ENCODE measurements around the gene RFTN1. TPM values are rescaled to one million over a fixed set of nuclear protein-coding genes. Genes with fewer than 3 reads are reported as not detected.

The RFTN1 gene
- total RNA-seq, 1 experiment from 2014 or later, result 2.2 TPM

GRCh38 chr3:16338999-16339398 is 174.5 kb downstream of the RFTN1 start:
- no peaks in the 10 kb centered on the region for H3K79me1 ChIP-seq (ENCODE audit: insufficient read depth, low read depth, low read length, poor library complexity, severe bottlenecking)
- no peak overlapping the region for H2BK5ac ChIP-seq (ENCODE audit: insufficient read length, low read length)
- H2BK15ac ChIP-seq (ENCODE audit: low read depth, low read length), result no peak overlapping the region
- H3K9me3 ChIP-seq (ENCODE audit: control insufficient read depth, low read depth, low read length), result no peaks in the 10 kb centered on the region
- H2AK5ac ChIP-seq (ENCODE audit: insufficient read length, low read length), result no peak overlapping the region
- no peaks in the 10 kb centered on the region for H3K79me2 ChIP-seq (ENCODE audit: insufficient read depth, low read length)
- no peak overlapping the region for H4K91ac ChIP-seq (ENCODE audit: insufficient read length, low read depth, low read length)
- no peak overlapping the region for H3K14ac ChIP-seq (ENCODE audit: insufficient read depth, low read length)
- no peaks in the 10 kb centered on the region for H4K20me1 ChIP-seq (ENCODE audit: control insufficient read depth, insufficient read depth, insufficient read length)
- no peak overlapping the region for H3K9ac ChIP-seq (ENCODE audit: extremely low read depth, insufficient read length, low read length)
- Mint-ChIP-seq H3K27ac (no peak overlapping the region), H3K4me3 (no peak overlapping the region), H3K4me1 (peaks cover 0 to 3% of the 10 kb centered on the region in 2 experiments; a peak in 1 of 4 replicates), H3K27me3 (ENCODE audit: low read depth) (no peaks in the 10 kb centered on the region), H3K9me3 (peaks cover 2 to 8% of the 10 kb centered on the region in 2 experiments; a peak in 4 of 5 replicates), H3K36me3 (ENCODE audit: insufficient read depth in 1 of 3, low read depth in 3 of 3) (peaks cover 12 to 20% (median 15%) of the 10 kb centered on the region in 3 experiments)
- H2BK12ac ChIP-seq (ENCODE audit: insufficient read length, low read depth, low read length), result no peak overlapping the region
- no peak overlapping the region for H3K4ac ChIP-seq (ENCODE audit: low read depth, low read length)
- no peak overlapping the region for H3T11ph ChIP-seq (ENCODE audit: low read length)
- H3K18ac ChIP-seq (ENCODE audit: insufficient read length, low read depth, low read length), result no peak overlapping the region
- no peak overlapping the region for H2BK120ac ChIP-seq (ENCODE audit: low read depth, low read length, poor library complexity, severe bottlenecking)
- H3K23ac ChIP-seq (ENCODE audit: insufficient read length, low read depth, low read length), result no peak overlapping the region
- no peak overlapping the region for H2AFZ ChIP-seq (ENCODE audit: low read length)
- H3K23me2 ChIP-seq (ENCODE audit: insufficient read length, low read depth, low read length, poor library complexity, severe bottlenecking), result no peaks in the 10 kb centered on the region
- no peaks in the 10 kb centered on the region for H3K4me1 ChIP-seq (ENCODE audit: insufficient read depth, low read length)
- TF ChIP-seq CTCF (conservative IDR thresholded peaks at IDR 0.05), result no peak
- no peak overlapping the region for H3K56ac ChIP-seq (ENCODE audit: insufficient read length, low read depth, low read length)
- no peak overlapping the region for H4K8ac ChIP-seq (replicated peaks; ENCODE audit: insufficient read length, low read depth, low read length)
- DNase-seq, result no peak
- no peak overlapping the region for H3K27ac ChIP-seq (ENCODE audit: insufficient read length, low read depth, low read length)
- H3K27me3 ChIP-seq (ENCODE audit: insufficient read depth, low read length), result no peaks in the 10 kb centered on the region
- no peak overlapping the region for H4K5ac ChIP-seq (ENCODE audit: insufficient read length, low read depth, low read length)
- WGBS (ENCODE audit: extremely low coverage, insufficient read length, low lambda C conversion rate), result no CpG with 5 or more reads among the region's 1 CpG
- H3K4me2 ChIP-seq (ENCODE audit: insufficient read depth, insufficient read length, low read length), result no peak overlapping the region
- no peak overlapping the region for H2BK20ac ChIP-seq (ENCODE audit: low read depth, low read length, poor library complexity, severe bottlenecking)
